Ectodermal cell (in vitro differentiated cells): Measurements from ENCODE around the gene OR5D18.
"Not testable (repeated sequence)": the region's sequence is repeated elsewhere in the genome, so short reads cannot be mapped to it uniquely, and the experiment has no call there.

Source experiments
- H3K27ac ChIP-seq: 2 replicates; pipeline ENCODE4 v1.7.0; 2013; ENCODE audit warnings: mild to moderate bottlenecking, low read depth, low read length; ENCODE audit not compliant: insufficient read depth, poor library complexity, severe bottlenecking
- H3K27me3 ChIP-seq: 2 replicates; pipeline ENCODE4 v1.7.0; 2013; ENCODE audit warnings: mild to moderate bottlenecking, low read length; ENCODE audit not compliant: insufficient read depth, control insufficient read depth, poor library complexity, severe bottlenecking
- H3K36me3 ChIP-seq: one replicate; pipeline ENCODE4 v1.7.0; 2013; ENCODE audit warnings: low read length; ENCODE audit not compliant: control insufficient read depth, insufficient read depth
- H3K4me1 ChIP-seq: one replicate; pipeline ENCODE4 v1.7.0; 2013; ENCODE audit warnings: low read length; ENCODE audit not compliant: control insufficient read depth, insufficient read depth
- H3K4me3 ChIP-seq: 2 replicates; pipeline ENCODE4 v1.7.0; 2013; ENCODE audit warnings: low read depth, low read length, control low read depth; ENCODE audit not compliant: insufficient read depth
- H3K9me3 ChIP-seq: 2 replicates; pipeline ENCODE4 v1.7.0; 2013; ENCODE audit warnings: mild to moderate bottlenecking, low read length, moderate library complexity; ENCODE audit not compliant: control insufficient read depth
- WGBS, 2 experiments: methylation state at CpG; one replicate each; pipeline ENCODE4 v1.1.7; 2013; ENCODE audit warnings: missing lambda C conversion rate in 2 of 2; 5-methylcytosine and 5-hydroxymethylcytosine counted together

The OR5D18 gene

GRCh38 chr11:55849037-55849436, 29.6 kb downstream of the OR5D18 start:
- Histone ChIP-seq H3K9me3 (peaks cover 10% of the 10 kb centered on the region), H3K4me3 (no peak overlapping the region), H3K36me3 (no peaks in the 10 kb centered on the region), H3K27ac (no peak overlapping the region), H3K27me3 (no peaks in the 10 kb centered on the region), H3K4me1 (no peaks in the 10 kb centered on the region)

DNA sequence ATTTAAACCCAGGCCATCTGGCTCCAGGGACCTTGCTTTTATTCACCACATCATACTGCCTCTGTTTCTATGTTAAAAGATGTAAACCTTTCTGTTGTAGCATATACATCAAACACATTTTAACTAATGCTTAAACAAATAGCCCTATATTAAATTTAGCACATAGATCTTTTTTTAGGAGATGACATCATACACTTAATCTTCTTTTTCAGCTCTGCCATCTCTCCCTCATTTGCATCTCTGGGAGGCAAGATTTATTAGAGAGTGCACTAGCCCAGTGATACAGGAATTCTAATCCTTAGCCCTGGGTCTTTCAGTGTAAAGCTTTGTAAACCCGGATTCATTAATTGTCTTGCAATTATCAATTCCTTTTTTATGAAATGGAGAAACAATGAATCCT, 32.7 kb downstream of the OR5D18 start:
- Histone ChIP-seq H3K9me3 (peaks cover 5% of the 10 kb centered on the region), H3K4me3 (no peak overlapping the region), H3K27ac (no peak overlapping the region), H3K27me3 (no peaks in the 10 kb centered on the region), H3K36me3 (no peaks in the 10 kb centered on the region), H3K4me1 (no peaks in the 10 kb centered on the region)
- WGBS, 2 experiments: 100% methylated on average over 1 of the region's 1 CpG; no CpG with 5 or more reads in 1 of the 2 experiments

GRCh38 chr11:55854704-55855103, 35.3 kb downstream of the OR5D18 start:
- Histone ChIP-seq H3K4me1 (no peaks in the 10 kb centered on the region), H3K4me3 (no peak overlapping the region), H3K36me3 (no peaks in the 10 kb centered on the region), H3K27me3 (no peaks in the 10 kb centered on the region), H3K9me3 (peaks cover 11% of the 10 kb centered on the region), H3K27ac (no peak overlapping the region)
- WGBS, 2 experiments: 0 to 13% methylated on average over 1 of the region's 1 CpG

- H3K27ac ChIP-seq, H3K36me3 ChIP-seq, H3K4me3 ChIP-seq, H3K9me3 ChIP-seq, H3K4me1 ChIP-seq, H3K27me3 ChIP-seq: not testable (repeated sequence)
- WGBS, 2 experiments: 77 to 80% methylated on average over 4 of the region's 4 CpGs
Measured at GRCh38 chr11:55867354-55867753, 47.9 kb downstream of the OR5D18 start.
